A673 (cell line): Measurements from ENCODE around the gene SRD5A1.

Source experiments
- EZH2 ChIP-seq: fragments of 200-600 bp; sonication (generic); IDR thresholded peaks from 2 replicates; pipeline ENCODE4 v1.6.1; 2017; ENCODE audit warnings: borderline replicate concordance, low read depth, mild to moderate bottlenecking, mixed read lengths, antibody characterized with exemption, low read length; ENCODE audit not compliant: poor library complexity, severe bottlenecking
- TF ChIP-seq, protein P1 (sequence below): fragments of 300-800, 200-600 bp; sonication (generic); conservative IDR thresholded peaks from 2 replicates; pipeline ENCODE4 v1.5.1; 2017; ENCODE audit warnings: low read depth, mild to moderate bottlenecking, antibody characterized with exemption, low read length, moderate library complexity, mixed read lengths

DNA sequence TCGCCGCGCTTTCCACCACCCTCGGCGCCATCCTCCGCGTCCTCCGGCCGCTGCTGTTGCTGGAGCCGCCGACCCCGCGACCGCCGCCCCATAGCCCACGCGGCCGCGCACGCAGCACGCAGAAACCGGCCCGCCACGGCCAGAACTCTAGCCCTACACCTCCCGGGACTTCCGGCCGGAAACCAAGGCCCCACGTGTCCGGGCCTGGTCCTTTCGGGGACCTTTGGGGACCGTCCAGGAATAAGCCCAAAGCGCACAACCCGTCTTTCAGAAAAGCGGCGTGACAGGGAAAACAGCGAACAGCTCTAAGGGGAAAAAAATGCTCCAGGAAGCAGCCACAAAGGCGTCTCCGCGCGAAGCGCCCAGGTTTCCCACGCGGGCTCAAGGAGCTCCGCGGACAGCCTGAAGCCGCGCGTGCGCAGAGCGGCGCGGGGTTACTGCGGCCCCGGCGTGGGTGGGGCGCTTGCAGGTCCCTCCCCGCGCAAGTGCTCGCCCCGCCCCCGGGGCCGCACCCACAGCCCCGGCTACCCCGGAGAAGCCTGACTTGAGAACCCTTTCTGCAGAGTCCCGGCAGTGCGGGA lies at the start of gene SRD5A1, which contains the start of gene NSUN2:
- TF ChIP-seq, protein P1, sequence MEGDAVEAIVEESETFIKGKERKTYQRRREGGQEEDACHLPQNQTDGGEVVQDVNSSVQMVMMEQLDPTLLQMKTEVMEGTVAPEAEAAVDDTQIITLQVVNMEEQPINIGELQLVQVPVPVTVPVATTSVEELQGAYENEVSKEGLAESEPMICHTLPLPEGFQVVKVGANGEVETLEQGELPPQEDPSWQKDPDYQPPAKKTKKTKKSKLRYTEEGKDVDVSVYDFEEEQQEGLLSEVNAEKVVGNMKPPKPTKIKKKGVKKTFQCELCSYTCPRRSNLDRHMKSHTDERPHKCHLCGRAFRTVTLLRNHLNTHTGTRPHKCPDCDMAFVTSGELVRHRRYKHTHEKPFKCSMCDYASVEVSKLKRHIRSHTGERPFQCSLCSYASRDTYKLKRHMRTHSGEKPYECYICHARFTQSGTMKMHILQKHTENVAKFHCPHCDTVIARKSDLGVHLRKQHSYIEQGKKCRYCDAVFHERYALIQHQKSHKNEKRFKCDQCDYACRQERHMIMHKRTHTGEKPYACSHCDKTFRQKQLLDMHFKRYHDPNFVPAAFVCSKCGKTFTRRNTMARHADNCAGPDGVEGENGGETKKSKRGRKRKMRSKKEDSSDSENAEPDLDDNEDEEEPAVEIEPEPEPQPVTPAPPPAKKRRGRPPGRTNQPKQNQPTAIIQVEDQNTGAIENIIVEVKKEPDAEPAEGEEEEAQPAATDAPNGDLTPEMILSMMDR, result no peak
- no peak for TF ChIP-seq EZH2
